Liver (tissue), 9 donors: ENCODE measurements around the gene MT1A. TPM values are rescaled to one million over a fixed set of nuclear protein-coding genes. Genes with fewer than 3 reads are reported as not detected.
A peak's percentile ranks its signal among the peaks of the same experiment; 100 is the strongest.

Experiments
- DNase-seq: peaks from one replicate; pipeline ENCODE4 v3.0.0-alpha.2; 2017; ENCODE audit warnings: low spot score
- H3K27ac ChIP-seq, 2 donors: one replicate each; pipeline ENCODE4 v1.7.0; 2013; ENCODE audit warnings: inconsistent platforms in 2 of 2, low read length in 2 of 2, control low read depth in 1 of 2, low read depth in 1 of 2, mild to moderate bottlenecking in 1 of 2
- H3K27me3 ChIP-seq, 4 donors: one replicate each; pipeline versions ENCODE4 v1.6.1 to v1.7.0; 2013; ENCODE audit warnings: low read length in 3 of 4, inconsistent platforms in 1 of 4, mild to moderate bottlenecking in 1 of 4, moderate library complexity in 1 of 4; ENCODE audit not compliant: control insufficient read depth in 4 of 4, insufficient read depth in 4 of 4
- H3K36me3 ChIP-seq, 4 donors: one replicate each; pipeline versions ENCODE4 v1.6.1 to v1.7.0; 2013; ENCODE audit warnings: low read length in 3 of 4, mild to moderate bottlenecking in 3 of 4, low read depth in 1 of 4, moderate library complexity in 1 of 4; ENCODE audit not compliant: control insufficient read depth in 4 of 4, insufficient read depth in 3 of 4
- H3K4me1 ChIP-seq, 4 donors: one replicate each; pipeline versions ENCODE4 v1.6.1 to v1.7.0; 2013; ENCODE audit warnings: low read length in 3 of 4, mild to moderate bottlenecking in 3 of 4, moderate library complexity in 1 of 4; ENCODE audit not compliant: control insufficient read depth in 4 of 4, insufficient read depth in 4 of 4
- H3K4me3 ChIP-seq, 3 donors: one replicate each; pipeline versions ENCODE4 v1.6.1 to v1.7.0; 2013; ENCODE audit warnings: low read length in 3 of 3, control low read depth in 1 of 3, low read depth in 1 of 3, mild to moderate bottlenecking in 1 of 3
- H3K9ac ChIP-seq, 2 donors: one replicate each; pipeline ENCODE4 v1.7.0; 2013; ENCODE audit warnings: low read length in 2 of 2, mild to moderate bottlenecking in 2 of 2, moderate library complexity in 2 of 2, control low read depth in 1 of 2, low read depth in 1 of 2
- H3K9me3 ChIP-seq, 4 donors: one replicate each; pipeline versions ENCODE4 v1.6.1 to v1.7.0; 2013; ENCODE audit warnings: low read length in 3 of 4; ENCODE audit not compliant: control insufficient read depth in 4 of 4
- EGR1 ChIP-seq, 2 donors: IDR thresholded peaks; 2 replicates each; pipeline ENCODE4 v1.6.1; 2016 to 2018; ENCODE audit warnings: antibody characterized with exemption in 2 of 2, low read depth in 2 of 2
- FOXA1 ChIP-seq: IDR thresholded peaks from 2 replicates; pipeline ENCODE4 v1.6.1; 2016; ENCODE audit warnings: antibody characterized with exemption
- FOXA2 ChIP-seq: IDR thresholded peaks from 2 replicates; pipeline ENCODE4 v1.6.1; 2016; ENCODE audit warnings: antibody characterized with exemption
- GABPA ChIP-seq, 2 donors: IDR thresholded peaks in 1 of 2; conservative IDR thresholded peaks in 1 of 2; 2 replicates each; pipeline ENCODE4 v1.6.1; 2016; ENCODE audit warnings: antibody characterized with exemption in 2 of 2, mild to moderate bottlenecking in 1 of 2, moderate library complexity in 1 of 2
- HNF4A ChIP-seq, 2 donors: conservative IDR thresholded peaks; 2 replicates each; pipeline ENCODE4 v1.6.1; 2016; ENCODE audit warnings: antibody characterized with exemption in 2 of 2, mild to moderate bottlenecking in 2 of 2
- HNF4G ChIP-seq: IDR thresholded peaks from 2 replicates; pipeline ENCODE4 v1.6.1; 2016; ENCODE audit warnings: antibody characterized with exemption
- JUND ChIP-seq, 2 donors: IDR thresholded peaks; 2 replicates each; pipeline ENCODE4 v1.6.1; 2016; ENCODE audit warnings: antibody characterized with exemption in 2 of 2
- NR2F2 ChIP-seq: IDR thresholded peaks from 2 replicates; pipeline ENCODE4 v1.6.1; 2016; ENCODE audit warnings: antibody characterized with exemption
- RAD21 ChIP-seq, 2 donors: IDR thresholded peaks; 2 replicates each; pipeline ENCODE4 v1.6.1; 2016; ENCODE audit warnings: antibody characterized with exemption in 2 of 2, mild to moderate bottlenecking in 2 of 2
- RXRA ChIP-seq, 2 donors: IDR thresholded peaks; 2 replicates each; pipeline ENCODE4 v1.6.1; 2017 to 2018; ENCODE audit warnings: antibody characterized with exemption in 2 of 2, mild to moderate bottlenecking in 1 of 2
- SP1 ChIP-seq: IDR thresholded peaks from 2 replicates; pipeline ENCODE4 v1.6.1; 2018; ENCODE audit warnings: antibody characterized with exemption, mild to moderate bottlenecking
- TAF1 ChIP-seq: conservative IDR thresholded peaks from 2 replicates; pipeline ENCODE4 v1.6.1; 2016; ENCODE audit warnings: antibody characterized with exemption, mild to moderate bottlenecking
- YY1 ChIP-seq: IDR thresholded peaks from 2 replicates; pipeline ENCODE4 v1.6.1; 2016; ENCODE audit warnings: antibody characterized with exemption, mild to moderate bottlenecking
- WGBS: extraction: QIAGEN DNeasy Blood & Tissue Kit; methylation state at CpG from one replicate; pipeline ENCODE4 v1.1.7; 2013; 5-methylcytosine and 5-hydroxymethylcytosine counted together
- polyA plus RNA-seq, 2 donors: library from polyadenylated mRNA; stranded (reverse) in 1 of 2; unstranded in 1 of 2; fragments of 200-250 nt in 1 of 2; fragments of >200 nt in 1 of 2; fragmentation: Nextera tagmentation in 1 of 2; extraction: Ambion mirVana in 1 of 2; gene quantifications; one replicate each; pipeline versions ENCODE4 v1.2.1 to v1.2.3, GENCODE V29; 2013 to 2015
- total RNA-seq, 2 donors: library from RNA; depleted of rRNA; stranded (reverse); fragments of >200 nt; gene quantifications; one replicate each; pipeline ENCODE4 v1.2.3, GENCODE V29; 2014
- TF ChIP-seq, protein P1 (sequence below): fragments of 150-350 bp; IDR thresholded peaks from 2 replicates; pipeline ENCODE4 v1.5.1; 2017; ENCODE audit warnings: improper control_type of control experiment, low read depth, low read length; ENCODE audit not compliant: missing input control
- TF ChIP-seq, protein P2 (sequence below): IDR thresholded peaks from 2 replicates; pipeline ENCODE4 v1.6.1; 2016; ENCODE audit warnings: antibody characterized with exemption
- TF ChIP-seq, protein P3 (sequence below): IDR thresholded peaks from 2 replicates; pipeline ENCODE4 v1.6.1; 2016; ENCODE audit warnings: antibody characterized with exemption
- TF ChIP-seq, protein P4 (sequence below): IDR thresholded peaks from 2 replicates; pipeline ENCODE4 v1.6.1; 2016; ENCODE audit warnings: antibody characterized with exemption, mild to moderate bottlenecking
- TF ChIP-seq, protein P5 (sequence below): IDR thresholded peaks from 2 replicates; pipeline ENCODE4 v1.6.1; 2016; ENCODE audit warnings: antibody characterized with exemption
- donor health status: healthy.
- donor health status: healthy.
- donor health status: healthy.
- donor health status: healthy.
- donor health status: healthy.

Gene MT1A
- total and polyA plus RNA-seq, 4 donors, result 10.1 to 511 (median 74.6) TPM

DNA sequence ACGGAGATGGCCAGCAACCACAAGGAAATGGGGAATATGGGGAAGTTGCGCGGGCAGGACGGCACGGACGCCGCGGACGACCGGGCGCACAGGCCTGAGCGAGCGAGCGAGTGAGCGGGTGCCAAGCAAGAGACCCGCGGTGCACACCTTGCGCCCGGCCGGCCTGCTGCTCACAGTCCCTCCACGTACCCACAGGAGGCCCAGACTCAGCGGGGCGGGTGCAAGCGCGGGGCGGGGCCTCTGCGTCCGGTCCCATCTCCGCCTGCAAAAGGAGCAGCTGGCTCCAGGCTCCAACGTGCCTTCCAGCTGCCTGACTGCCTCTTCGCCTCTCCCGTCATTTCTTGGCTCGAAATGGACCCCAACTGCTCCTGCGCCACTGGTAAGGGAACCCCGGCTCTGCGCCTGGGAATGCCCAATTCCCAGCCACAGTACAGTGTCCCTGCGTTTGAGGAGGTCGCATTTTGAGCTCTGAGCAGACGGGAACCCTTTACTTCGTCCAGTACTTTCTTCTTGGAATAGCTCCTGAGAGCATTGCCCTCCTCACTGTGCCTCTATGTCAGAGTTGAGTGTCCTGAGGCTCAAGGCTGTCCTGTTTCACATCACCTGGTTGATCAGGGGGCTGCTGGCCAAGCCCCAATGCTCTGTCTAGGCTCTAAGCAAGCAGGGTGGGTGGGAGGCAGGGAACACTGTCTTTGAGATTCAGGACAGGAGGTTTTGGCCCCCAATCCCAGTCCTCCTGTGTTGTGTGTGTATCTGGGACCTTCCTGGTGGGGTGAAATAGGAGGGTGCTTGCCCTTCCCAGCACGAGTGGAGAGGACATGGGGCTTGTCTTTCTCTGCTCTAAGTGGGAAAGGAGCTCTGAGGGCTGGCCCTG is 21.0 kb upstream of the MT1A start:
- Histone ChIP-seq H3K27ac (peak overlapping the region; percentile 91 to 93), H3K27me3 (no peaks in the 10 kb centered on the region), H3K4me3 (peak overlapping the region; percentile 47 to 77 (median 67)), H3K4me1 (peaks cover 0 to 30% (median 14%) of the 10 kb centered on the region in 4 donors), H3K36me3 (no peaks in the 10 kb centered on the region), H3K9me3 (no peaks in the 10 kb centered on the region), H3K9ac (peak overlapping the region; percentile 58 to 78)
- WGBS, result 3% methylated on average over 40 of the region's 41 CpGs
- TF ChIP-seq HNF4G, result no peak
- no peak for TF ChIP-seq EGR1 (IDR thresholded peaks at IDR 0.05; ENCODE audit: low read depth in 2 of 2)
- TF ChIP-seq FOXA1, result no peak
- no peak for TF ChIP-seq NR2F2
- TF ChIP-seq SP1, result peak; percentile 49
- TF ChIP-seq, protein P1, sequence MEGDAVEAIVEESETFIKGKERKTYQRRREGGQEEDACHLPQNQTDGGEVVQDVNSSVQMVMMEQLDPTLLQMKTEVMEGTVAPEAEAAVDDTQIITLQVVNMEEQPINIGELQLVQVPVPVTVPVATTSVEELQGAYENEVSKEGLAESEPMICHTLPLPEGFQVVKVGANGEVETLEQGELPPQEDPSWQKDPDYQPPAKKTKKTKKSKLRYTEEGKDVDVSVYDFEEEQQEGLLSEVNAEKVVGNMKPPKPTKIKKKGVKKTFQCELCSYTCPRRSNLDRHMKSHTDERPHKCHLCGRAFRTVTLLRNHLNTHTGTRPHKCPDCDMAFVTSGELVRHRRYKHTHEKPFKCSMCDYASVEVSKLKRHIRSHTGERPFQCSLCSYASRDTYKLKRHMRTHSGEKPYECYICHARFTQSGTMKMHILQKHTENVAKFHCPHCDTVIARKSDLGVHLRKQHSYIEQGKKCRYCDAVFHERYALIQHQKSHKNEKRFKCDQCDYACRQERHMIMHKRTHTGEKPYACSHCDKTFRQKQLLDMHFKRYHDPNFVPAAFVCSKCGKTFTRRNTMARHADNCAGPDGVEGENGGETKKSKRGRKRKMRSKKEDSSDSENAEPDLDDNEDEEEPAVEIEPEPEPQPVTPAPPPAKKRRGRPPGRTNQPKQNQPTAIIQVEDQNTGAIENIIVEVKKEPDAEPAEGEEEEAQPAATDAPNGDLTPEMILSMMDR, result peak; percentile 20
- TF ChIP-seq, protein P2, sequence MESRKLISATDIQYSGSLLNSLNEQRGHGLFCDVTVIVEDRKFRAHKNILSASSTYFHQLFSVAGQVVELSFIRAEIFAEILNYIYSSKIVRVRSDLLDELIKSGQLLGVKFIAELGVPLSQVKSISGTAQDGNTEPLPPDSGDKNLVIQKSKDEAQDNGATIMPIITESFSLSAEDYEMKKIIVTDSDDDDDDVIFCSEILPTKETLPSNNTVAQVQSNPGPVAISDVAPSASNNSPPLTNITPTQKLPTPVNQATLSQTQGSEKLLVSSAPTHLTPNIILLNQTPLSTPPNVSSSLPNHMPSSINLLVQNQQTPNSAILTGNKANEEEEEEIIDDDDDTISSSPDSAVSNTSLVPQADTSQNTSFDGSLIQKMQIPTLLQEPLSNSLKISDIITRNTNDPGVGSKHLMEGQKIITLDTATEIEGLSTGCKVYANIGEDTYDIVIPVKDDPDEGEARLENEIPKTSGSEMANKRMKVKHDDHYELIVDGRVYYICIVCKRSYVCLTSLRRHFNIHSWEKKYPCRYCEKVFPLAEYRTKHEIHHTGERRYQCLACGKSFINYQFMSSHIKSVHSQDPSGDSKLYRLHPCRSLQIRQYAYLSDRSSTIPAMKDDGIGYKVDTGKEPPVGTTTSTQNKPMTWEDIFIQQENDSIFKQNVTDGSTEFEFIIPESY, result no peak
- TF ChIP-seq YY1, result peak; percentile 44
- no peak for TF ChIP-seq JUND (IDR thresholded peaks at IDR 0.05)
- TF ChIP-seq, protein P3, sequence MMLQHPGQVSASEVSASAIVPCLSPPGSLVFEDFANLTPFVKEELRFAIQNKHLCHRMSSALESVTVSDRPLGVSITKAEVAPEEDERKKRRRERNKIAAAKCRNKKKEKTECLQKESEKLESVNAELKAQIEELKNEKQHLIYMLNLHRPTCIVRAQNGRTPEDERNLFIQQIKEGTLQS, result no peak
- TF ChIP-seq TAF1, result peak; percentile 45
- no peak for TF ChIP-seq GABPA (IDR thresholded peaks at IDR 0.05 in 1 of 2, conservative IDR thresholded peaks at IDR 0.05 in 1 of 2)
- TF ChIP-seq HNF4A (conservative IDR thresholded peaks at IDR 0.05), result peak in 1 of 2 donors; percentile 25
- no peak for TF ChIP-seq FOXA2
- TF ChIP-seq, protein P4, sequence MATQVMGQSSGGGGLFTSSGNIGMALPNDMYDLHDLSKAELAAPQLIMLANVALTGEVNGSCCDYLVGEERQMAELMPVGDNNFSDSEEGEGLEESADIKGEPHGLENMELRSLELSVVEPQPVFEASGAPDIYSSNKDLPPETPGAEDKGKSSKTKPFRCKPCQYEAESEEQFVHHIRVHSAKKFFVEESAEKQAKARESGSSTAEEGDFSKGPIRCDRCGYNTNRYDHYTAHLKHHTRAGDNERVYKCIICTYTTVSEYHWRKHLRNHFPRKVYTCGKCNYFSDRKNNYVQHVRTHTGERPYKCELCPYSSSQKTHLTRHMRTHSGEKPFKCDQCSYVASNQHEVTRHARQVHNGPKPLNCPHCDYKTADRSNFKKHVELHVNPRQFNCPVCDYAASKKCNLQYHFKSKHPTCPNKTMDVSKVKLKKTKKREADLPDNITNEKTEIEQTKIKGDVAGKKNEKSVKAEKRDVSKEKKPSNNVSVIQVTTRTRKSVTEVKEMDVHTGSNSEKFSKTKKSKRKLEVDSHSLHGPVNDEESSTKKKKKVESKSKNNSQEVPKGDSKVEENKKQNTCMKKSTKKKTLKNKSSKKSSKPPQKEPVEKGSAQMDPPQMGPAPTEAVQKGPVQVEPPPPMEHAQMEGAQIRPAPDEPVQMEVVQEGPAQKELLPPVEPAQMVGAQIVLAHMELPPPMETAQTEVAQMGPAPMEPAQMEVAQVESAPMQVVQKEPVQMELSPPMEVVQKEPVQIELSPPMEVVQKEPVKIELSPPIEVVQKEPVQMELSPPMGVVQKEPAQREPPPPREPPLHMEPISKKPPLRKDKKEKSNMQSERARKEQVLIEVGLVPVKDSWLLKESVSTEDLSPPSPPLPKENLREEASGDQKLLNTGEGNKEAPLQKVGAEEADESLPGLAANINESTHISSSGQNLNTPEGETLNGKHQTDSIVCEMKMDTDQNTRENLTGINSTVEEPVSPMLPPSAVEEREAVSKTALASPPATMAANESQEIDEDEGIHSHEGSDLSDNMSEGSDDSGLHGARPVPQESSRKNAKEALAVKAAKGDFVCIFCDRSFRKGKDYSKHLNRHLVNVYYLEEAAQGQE, result peak; percentile 67
- peak; percentile 27 to 50 for TF ChIP-seq RXRA (IDR thresholded peaks at IDR 0.05)
- peak in 1 of 2 donors; percentile 40 for TF ChIP-seq RAD21 (IDR thresholded peaks at IDR 0.05)
- TF ChIP-seq, protein P5, sequence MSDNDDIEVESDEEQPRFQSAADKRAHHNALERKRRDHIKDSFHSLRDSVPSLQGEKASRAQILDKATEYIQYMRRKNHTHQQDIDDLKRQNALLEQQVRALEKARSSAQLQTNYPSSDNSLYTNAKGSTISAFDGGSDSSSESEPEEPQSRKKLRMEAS, result no peak
- DNase-seq, result peak; percentile 71
